Small intestine (tissue), 7 donors: Measurements from ENCODE around the gene CDK13. TPM values are rescaled to one million over a fixed set of nuclear protein-coding genes. Genes with fewer than 3 reads are reported as not detected.
A peak's percentile ranks its signal among the peaks of the same experiment; 100 is the strongest.

Experiments
- DNase-seq, 2 donors: peaks; one replicate each; pipeline versions ENCODE4 v3.0.0 to v3.0.0-alpha.2; 2013
- FAIRE-seq: peaks from 2 replicates; lab custom pipeline; 2012; peaks lifted over from hg19 to GRCh38; lab: Jason Lieb, UNC
- H3K27ac ChIP-seq, 3 donors: one replicate each; pipeline ENCODE4 v1.5.1; 2013; ENCODE audit warnings: low read length in 2 of 3, mild to moderate bottlenecking in 2 of 3, control low read depth in 1 of 3, inconsistent platforms in 1 of 3, low read depth in 1 of 3, moderate library complexity in 1 of 3
- H3K27me3 ChIP-seq, 3 donors: one replicate each; pipeline ENCODE4 v1.6.1; 2013; ENCODE audit warnings: low read length in 3 of 3, inconsistent platforms in 1 of 3; ENCODE audit not compliant: control insufficient read depth in 3 of 3, insufficient read depth in 3 of 3
- H3K36me3 ChIP-seq, 3 donors: one replicate each; pipeline ENCODE4 v1.6.1; 2013; ENCODE audit warnings: low read length in 3 of 3, inconsistent platforms in 1 of 3, low read depth in 1 of 3, mild to moderate bottlenecking in 1 of 3, moderate library complexity in 1 of 3; ENCODE audit not compliant: control insufficient read depth in 3 of 3, insufficient read depth in 2 of 3
- H3K4me1 ChIP-seq, 3 donors: one replicate each; pipeline ENCODE4 v1.6.1; 2013; ENCODE audit warnings: low read length in 2 of 3, inconsistent platforms in 1 of 3, low read depth in 1 of 3, mild to moderate bottlenecking in 1 of 3, moderate library complexity in 1 of 3; ENCODE audit not compliant: control insufficient read depth in 3 of 3, insufficient read depth in 2 of 3
- H3K4me3 ChIP-seq, 3 donors: one replicate each; pipeline ENCODE4 v1.5.1; 2013; ENCODE audit warnings: low read length in 3 of 3, control low read depth in 1 of 3, inconsistent platforms in 1 of 3, low read depth in 1 of 3, mild to moderate bottlenecking in 1 of 3, moderate library complexity in 1 of 3
- H3K9me3 ChIP-seq, 2 donors: one replicate each; pipeline ENCODE4 v1.6.1; 2013; ENCODE audit warnings: low read depth in 1 of 2, low read length in 1 of 2; ENCODE audit not compliant: control insufficient read depth in 2 of 2, insufficient read depth in 1 of 2
- WGBS, 3 donors: extraction: QIAGEN DNeasy Blood & Tissue Kit; methylation state at CpG; one replicate each; pipeline ENCODE4 v1.1.7; 2013; 5-methylcytosine and 5-hydroxymethylcytosine counted together
- polyA plus RNA-seq, 4 donors: library from polyadenylated mRNA; stranded (reverse) in 3 of 4; unstranded in 1 of 4; fragments of 200-250 nt in 3 of 4; fragments of 120-200 nt in 1 of 4; gene quantifications; one replicate each; pipeline versions ENCODE4 v1.2.1 to v1.2.3, GENCODE V29; 2013
- donor health status: healthy with polysubstance abuse.
- donor health status: control.
- donor health status: control.
- donor health status: Bipolar disorder and iron deficiency.
- donor health status: healthy.

The CDK13 gene
- polyA plus RNA-seq, 4 donors: 10.3 to 51.1 (median 14.4) TPM

DNA sequence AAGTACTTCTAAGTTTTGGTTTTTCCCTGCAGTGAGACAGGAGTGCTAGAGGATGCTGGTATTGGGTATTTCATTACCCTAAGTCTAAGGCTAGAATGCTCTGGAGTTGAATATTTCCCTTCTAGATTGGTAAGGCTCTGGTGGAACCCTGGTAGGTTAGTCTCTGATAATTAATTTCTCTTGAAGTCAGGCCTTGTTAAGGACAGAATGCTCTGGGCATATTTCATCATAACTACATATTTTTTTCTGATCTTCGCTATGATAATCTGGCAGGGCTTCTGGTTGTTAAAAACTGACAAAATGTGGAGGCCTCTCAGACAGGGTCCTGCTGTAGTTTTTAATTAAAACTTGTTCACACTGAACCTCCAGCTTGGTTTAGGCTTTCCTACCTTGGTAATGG is 83.8 kb downstream of the CDK13 start:
- Histone ChIP-seq H3K27me3 (no peaks in the 10 kb centered on the region), H3K9me3 (peaks cover 0 to 4% of the 10 kb centered on the region in 2 donors), H3K4me3 (no peak overlapping the region), H3K36me3 (peaks cover 2 to 32% (median 5%) of the 10 kb centered on the region in 3 donors), H3K4me1 (peaks cover 0 to 2% (median 0%) of the 10 kb centered on the region in 3 donors), H3K27ac (no peak overlapping the region)
- DNase-seq: no peak
- no peak for FAIRE-seq
- WGBS, 3 donors: 91 to 96% (median 93%) methylated on average over 1 of the region's 1 CpG

DNA sequence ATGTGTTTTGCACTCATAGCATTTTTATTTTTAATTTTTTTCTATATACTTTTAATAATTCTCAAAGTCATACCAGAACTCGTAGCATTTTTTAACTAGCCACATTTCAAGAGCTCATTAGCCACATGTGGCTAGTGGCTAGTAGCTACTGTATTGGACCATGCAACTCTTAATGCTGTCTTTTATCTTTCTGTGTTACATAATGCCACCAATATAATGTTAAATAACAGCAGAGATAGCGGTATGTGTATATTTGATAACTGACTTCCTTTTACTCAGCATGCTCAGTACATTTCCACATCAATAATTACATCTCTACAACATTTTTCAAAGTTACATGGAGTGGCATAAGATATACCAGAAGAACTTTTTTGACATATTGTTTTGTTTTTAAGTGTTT is 91.4 kb downstream of the CDK13 start:
- WGBS, 3 donors: 33 to 78% (median 48%) methylated on average over 2 of the region's 2 CpGs
- Histone ChIP-seq H3K9me3 (no peaks in the 10 kb centered on the region), H3K4me3 (no peak overlapping the region), H3K4me1 (no peaks in the 10 kb centered on the region), H3K36me3 (peaks cover 3 to 29% (median 4%) of the 10 kb centered on the region in 3 donors), H3K27me3 (no peaks in the 10 kb centered on the region), H3K27ac (no peak overlapping the region)
- peak; percentile 41 for FAIRE-seq
- peak in 1 of 2 donors; percentile 66 for DNase-seq

DNA sequence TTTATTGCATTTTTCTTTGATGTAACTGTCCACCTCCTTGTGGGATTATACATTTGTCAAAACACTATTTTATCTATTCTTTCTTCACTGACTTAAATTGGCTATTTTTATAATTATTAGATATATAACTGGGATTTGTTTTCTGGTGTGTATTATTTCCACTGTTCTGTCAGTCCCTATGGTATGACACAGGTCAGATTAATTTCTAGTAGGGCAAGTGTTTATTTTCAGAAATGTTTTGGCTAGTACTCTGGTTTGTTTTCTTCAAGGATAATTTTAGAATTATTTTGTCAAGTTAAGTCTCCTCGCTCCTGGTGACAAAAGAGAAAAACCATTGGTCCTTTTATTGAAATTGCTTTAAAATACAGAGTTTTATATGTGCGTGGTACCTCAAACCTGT is 93.1 kb downstream of the CDK13 start:
- WGBS, 3 donors: 92 to 97% (median 95%) methylated on average over 2 of the region's 2 CpGs
- no peak overlapping the region for H3K4me3 ChIP-seq

DNA sequence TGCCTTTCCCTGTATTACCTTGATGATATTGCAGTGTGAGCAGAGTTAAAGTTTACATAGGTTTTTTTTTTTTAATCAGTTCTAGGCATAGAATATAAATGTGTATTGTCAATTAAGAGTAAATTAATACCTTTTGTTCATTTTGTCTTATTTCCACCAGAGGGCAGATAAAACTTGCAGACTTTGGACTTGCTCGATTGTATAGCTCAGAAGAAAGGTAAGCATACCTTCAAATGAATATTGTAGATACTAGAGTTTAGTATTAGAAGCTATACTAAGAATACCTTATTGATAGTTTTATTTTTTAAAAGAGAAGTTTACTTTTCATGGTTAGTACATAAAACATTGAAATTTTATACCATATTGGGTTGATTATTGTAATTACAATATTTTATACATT is 97.6 kb downstream of the CDK13 start:
- FAIRE-seq (peak; percentile 96), DNase-seq (peak; percentile 19 to 29)
- no peak overlapping the region for H3K27ac ChIP-seq
- no peak overlapping the region for H3K4me3 ChIP-seq
- no peaks in the 10 kb centered on the region for H3K27me3 ChIP-seq
- peaks cover 3 to 24% (median 3%) of the 10 kb centered on the region in 3 donors for H3K36me3 ChIP-seq
- H3K4me1 ChIP-seq: no peaks in the 10 kb centered on the region
- 20 to 58% (median 42%) methylated on average over 1 of the region's 1 CpG for WGBS, 3 donors
- no peaks in the 10 kb centered on the region for H3K9me3 ChIP-seq

More for the DNA sequence above, 93.1 kb downstream of the CDK13 start:
- H3K4me1 ChIP-seq: no peaks in the 10 kb centered on the region
- no peak for FAIRE-seq
- DNase-seq: no peak
- H3K9me3 ChIP-seq: no peaks in the 10 kb centered on the region
- peaks cover 3 to 30% (median 4%) of the 10 kb centered on the region in 3 donors for H3K36me3 ChIP-seq
- H3K27me3 ChIP-seq: no peaks in the 10 kb centered on the region
- no peak overlapping the region for H3K27ac ChIP-seq

DNA sequence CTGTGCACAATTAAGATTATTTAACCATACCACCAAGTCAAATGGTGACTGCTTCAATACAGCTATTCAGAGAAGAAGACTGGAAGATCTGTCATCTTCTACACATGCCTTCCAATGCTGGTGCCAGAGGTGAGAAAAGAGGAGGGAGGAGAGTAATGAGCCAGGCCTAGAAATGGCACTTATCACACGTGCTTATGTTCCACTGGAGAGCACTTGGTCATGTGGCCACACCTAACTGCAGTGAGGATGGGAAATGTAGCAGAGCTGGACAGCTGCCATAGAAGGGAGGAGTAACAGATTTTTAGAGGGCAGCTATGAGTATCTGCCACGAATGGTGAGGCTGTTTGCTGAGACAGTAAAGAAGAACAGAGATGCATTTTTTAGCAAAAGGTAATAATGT is 107.2 kb downstream of the CDK13 start:
- Histone ChIP-seq H3K36me3 (peaks cover 0 to 7% (median 0%) of the 10 kb centered on the region in 3 donors), H3K27me3 (no peaks in the 10 kb centered on the region), H3K4me1 (peaks cover 0 to 8% (median 0%) of the 10 kb centered on the region in 3 donors), H3K4me3 (no peak overlapping the region), H3K27ac (no peak overlapping the region), H3K9me3 (no peaks in the 10 kb centered on the region)
- WGBS, 3 donors: 11 to 29% (median 22%) methylated on average over 2 of the region's 2 CpGs
- no peak for FAIRE-seq
- peak; percentile 14 to 77 for DNase-seq

DNA sequence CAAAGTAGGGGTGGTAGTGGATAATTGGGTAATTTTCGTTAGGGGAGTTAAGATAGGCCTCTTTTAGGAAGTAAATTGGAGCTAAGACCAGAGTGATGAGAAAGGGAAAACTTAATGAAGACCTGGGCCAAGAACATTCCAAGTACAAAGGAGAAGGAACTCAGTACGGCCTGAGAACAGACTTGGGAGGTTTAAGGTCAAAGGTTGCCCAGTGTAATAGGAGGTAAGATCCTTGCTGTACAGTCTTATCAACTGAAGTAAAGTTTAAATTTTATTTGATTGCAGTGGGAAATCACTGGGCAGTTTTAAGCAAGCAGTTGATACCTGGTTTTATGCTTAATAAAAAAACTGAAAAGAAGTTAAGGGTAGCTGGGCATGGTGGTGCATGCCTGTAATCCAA is 108.0 kb downstream of the CDK13 start:
- Histone ChIP-seq H3K36me3 (peaks cover 0 to 7% (median 1%) of the 10 kb centered on the region in 3 donors), H3K27ac (peak overlapping the region in 1 of 3 donors; percentile 2), H3K9me3 (no peaks in the 10 kb centered on the region), H3K4me1 (peaks cover 0 to 8% (median 0%) of the 10 kb centered on the region in 3 donors), H3K27me3 (no peaks in the 10 kb centered on the region), H3K4me3 (no peak overlapping the region)
- FAIRE-seq (no peak), DNase-seq (peak; percentile 43 to 84)
- WGBS, 3 donors: 14 to 28% (median 26%) methylated on average over 2 of the region's 2 CpGs

DNA sequence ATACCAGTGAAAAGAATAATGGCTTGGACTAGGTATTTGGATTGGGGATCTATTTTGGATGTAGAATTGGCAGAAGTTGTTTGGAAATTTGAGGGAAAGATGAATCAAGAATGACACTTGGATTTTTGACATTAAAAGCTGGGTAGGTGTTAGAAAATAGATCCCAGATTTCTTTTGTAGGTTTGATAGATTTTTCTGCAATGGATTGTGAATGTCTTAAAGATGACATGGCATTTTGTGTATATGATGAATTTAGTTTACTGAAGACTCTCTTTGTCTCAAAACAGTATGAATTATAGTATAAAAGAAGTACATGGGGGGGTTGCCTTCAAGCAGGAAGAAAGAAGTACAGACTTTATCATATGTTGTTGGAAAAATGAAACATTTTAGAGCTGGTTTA is 108.6 kb downstream of the CDK13 start:
- Histone ChIP-seq H3K36me3 (peaks cover 0 to 8% (median 3%) of the 10 kb centered on the region in 3 donors), H3K9me3 (no peaks in the 10 kb centered on the region), H3K27ac (no peak overlapping the region), H3K4me1 (peaks cover 0 to 8% (median 0%) of the 10 kb centered on the region in 3 donors), H3K27me3 (no peaks in the 10 kb centered on the region), H3K4me3 (no peak overlapping the region)
- DNase-seq (peak in 1 of 2 donors; percentile 13), FAIRE-seq (no peak)

DNA sequence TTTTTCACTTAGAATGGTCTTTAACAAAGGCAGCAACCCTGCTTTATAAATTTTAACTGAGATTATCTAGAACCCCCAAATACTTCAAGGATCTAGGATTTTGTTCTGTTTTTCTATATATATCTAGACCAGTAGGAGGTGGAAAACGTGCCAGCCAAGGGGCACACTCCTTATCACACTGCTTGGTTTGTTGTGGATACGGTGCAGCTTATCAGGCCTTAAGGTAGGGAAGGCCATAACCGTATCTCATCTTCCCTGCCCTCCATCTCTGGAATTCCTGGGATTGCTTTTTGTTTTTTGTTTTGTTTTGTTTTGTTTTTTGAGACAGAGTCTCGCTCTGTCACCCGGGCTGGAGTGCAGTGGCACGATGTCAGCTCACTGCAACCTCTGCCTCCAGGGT is 109.0 kb downstream of the CDK13 start:
- Histone ChIP-seq H3K4me3 (no peak overlapping the region), H3K27me3 (no peaks in the 10 kb centered on the region)
- 34 to 77% (median 47%) methylated on average over 6 of the region's 6 CpGs for WGBS, 3 donors

DNA sequence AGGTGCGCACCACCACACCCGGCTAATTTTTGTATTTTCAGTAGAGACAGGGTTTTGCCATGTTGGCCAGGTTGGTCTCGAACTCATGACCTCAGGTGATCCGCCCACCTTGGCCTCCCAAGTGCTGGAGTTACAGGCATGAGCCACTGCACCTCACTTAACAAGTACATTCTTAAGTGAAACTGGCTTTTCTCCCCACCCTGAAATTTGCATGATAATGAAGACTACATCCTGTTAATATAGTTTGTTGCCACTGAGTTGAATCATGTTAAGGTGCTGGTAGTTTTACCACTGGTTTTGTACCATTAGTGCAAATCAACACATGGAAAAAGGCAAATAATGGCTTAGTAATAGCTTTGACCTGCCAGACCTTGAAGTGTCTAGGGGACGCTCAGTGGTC is 122.2 kb downstream of the CDK13 start:
- WGBS, 3 donors: 97 to 99% (median 98%) methylated on average over 5 of the region's 5 CpGs
- no peak for DNase-seq
- no peaks in the 10 kb centered on the region for H3K4me1 ChIP-seq
- FAIRE-seq: no peak
- H3K27ac ChIP-seq: no peak overlapping the region
- no peaks in the 10 kb centered on the region for H3K9me3 ChIP-seq
- H3K36me3 ChIP-seq: peaks cover 0 to 16% (median 0%) of the 10 kb centered on the region in 3 donors
- no peak overlapping the region for H3K4me3 ChIP-seq
- H3K27me3 ChIP-seq: no peaks in the 10 kb centered on the region

More for the DNA sequence above, 109.0 kb downstream of the CDK13 start:
- FAIRE-seq (no peak), DNase-seq (peak; percentile 33 to 36)
- H3K9me3 ChIP-seq: no peaks in the 10 kb centered on the region
- H3K4me1 ChIP-seq: peaks cover 0 to 8% (median 0%) of the 10 kb centered on the region in 3 donors
- H3K36me3 ChIP-seq: peaks cover 0 to 12% (median 3%) of the 10 kb centered on the region in 3 donors
- no peak overlapping the region for H3K27ac ChIP-seq
